Suppressor macrophage (primary cell): ENCODE results near the gene MON1B.

ENCODE experiments used
- DNase-seq, 4 experiments: peaks; one replicate each; pipeline ENCODE4 v3.0.0-alpha.2; 2020 to 2022

The MON1B gene

DNA sequence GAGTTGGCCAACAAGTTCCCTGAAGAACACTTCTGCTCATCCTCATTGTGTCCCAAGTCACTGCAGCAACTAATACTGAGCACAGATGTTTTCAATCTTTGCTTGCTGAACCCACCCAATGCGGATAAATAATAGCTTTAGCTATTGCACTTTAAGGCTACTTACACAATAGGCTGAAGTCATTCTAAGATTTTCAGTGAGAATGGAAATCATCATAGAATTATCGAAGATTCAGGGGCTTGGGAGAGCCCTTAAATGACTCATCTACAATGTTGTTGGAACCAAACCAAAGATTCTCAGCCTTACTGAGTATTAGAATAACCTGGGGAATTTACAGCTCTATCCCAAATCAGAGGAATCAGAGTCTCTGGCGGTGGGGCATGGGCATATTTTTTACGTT is 59.4 kb downstream of the MON1B start:
- DNase-seq = no peak
